ENCODE results near the gene FOXP1. TPM values are rescaled to one million over a fixed set of nuclear protein-coding genes. Genes with fewer than 3 reads are reported as not detected.

The FOXP1 gene
- total and polyA plus RNA-seq, 2 of the 8 experiments (the other 6 are each of a cell fraction or from before 2014, with no cell fraction given): 13.9 to 25.4 TPM

- FAIRE-seq: no peak
- H4K5ac ChIP-seq (ENCODE audit: insufficient read length, low read depth, low read length): no peak overlapping the region
- H2BK120ac ChIP-seq (replicated peaks; ENCODE audit: low read depth, low read length): no peak overlapping the region
- TF ChIP-seq NANOG (IDR thresholded peaks at IDR 0.05; ENCODE audit: insufficient read depth, low read depth, low read length, poor library complexity, severe bottlenecking) (no peak), ASH2L (IDR thresholded peaks at IDR 0.05; ENCODE audit: low read length) (no peak), KDM5A (IDR thresholded peaks at IDR 0.05; ENCODE audit: low read length) (no peak), YY1 (IDR thresholded peaks at IDR 0.05; ENCODE audit: low read depth, low read length) (no peak), FOSL1 (IDR thresholded peaks at IDR 0.05; ENCODE audit: insufficient read depth, low read depth, low read length) (no peak), BACH1 (IDR thresholded peaks at IDR 0.05; ENCODE audit: low read length) (no peak)
- H3K27me3 ChIP-seq (replicated peaks in 1 of 4; ENCODE audit: control insufficient read depth in 3 of 4, extremely low read depth in 1 of 4, insufficient read depth in 3 of 4, low read length in 3 of 4): no peaks in the 10 kb centered on the region
- whole genome bisulfite sequencing, 2 experiments (ENCODE audit: extremely low coverage in 1 of 2, insufficient coverage in 1 of 2, insufficient read length in 1 of 2, insufficient replicate concordance in 2 of 2, low coverage in 1 of 2, low lambda C conversion rate in 2 of 2, missing lambda C conversion rate in 1 of 2): 92% methylated on average over 1 of the region's 1 CpG; no CpG with 5 or more reads in 1 of the 2 experiments
- no peak overlapping the region for H3K14ac ChIP-seq (ENCODE audit: insufficient read length)
- no peak overlapping the region for H3K9ac ChIP-seq (replicated peaks in 1 of 4; ENCODE audit: extremely low read depth in 1 of 4, low read depth in 3 of 4, low read length in 3 of 4)
- H2BK5ac ChIP-seq (ENCODE audit: low read depth, low read length): no peak overlapping the region
- DNase-seq (ENCODE audit: low read depth in 1 of 2, low spot score in 2 of 2): no peak
- H2AFZ ChIP-seq (ENCODE audit: low read length): no peak overlapping the region
- H3K23me2 ChIP-seq (ENCODE audit: low read depth, low read length): no peaks in the 10 kb centered on the region
- no peaks in the 10 kb centered on the region for H4K20me1 ChIP-seq (replicated peaks in 1 of 2; ENCODE audit: control insufficient read depth in 1 of 2, insufficient read depth in 2 of 2, low read length in 2 of 2)
- no peak overlapping the region for H4K91ac ChIP-seq (replicated peaks; ENCODE audit: insufficient read length, low read length)
- no peak overlapping the region for H3K23ac ChIP-seq (ENCODE audit: insufficient read length)
- no peak overlapping the region for H2AK5ac ChIP-seq (ENCODE audit: low read depth, low read length)
- H3K4me1 ChIP-seq (replicated peaks in 1 of 4; ENCODE audit: control insufficient read depth in 3 of 4, insufficient read depth in 4 of 4, low read length in 3 of 4): no peaks in the 10 kb centered on the region
- no peak overlapping the region for H3K4me2 ChIP-seq (ENCODE audit: insufficient read depth in 1 of 2, low read depth in 2 of 2, low read length in 2 of 2)
- ChIA-PET CTCF (ENCODE audit: partially characterized antibody) (interaction anchor here (0.9 to 1.4 kb wide), 2 partner anchors 10 to 110 kb away, joined by 3 to 6 read pairs; no protein-coding TSS in a partner anchor), POLR2A (ENCODE audit: partially characterized antibody) (no interaction called here)
- H2BK12ac ChIP-seq (ENCODE audit: low read depth, low read length): no peak overlapping the region
- H3K27ac ChIP-seq (ENCODE audit: low read depth, low read length): no peak overlapping the region
- H3K4me3 ChIP-seq (ENCODE audit: extremely low read depth in 1 of 4, insufficient read depth in 2 of 4, low read depth in 3 of 4, low read length in 4 of 4): no peak overlapping the region
- no peak overlapping the region for H2BK20ac ChIP-seq (ENCODE audit: low read length)
- no peaks in the 10 kb centered on the region for H3K79me2 ChIP-seq (ENCODE audit: control insufficient read depth in 1 of 2, insufficient read depth in 2 of 2, low read length in 2 of 2)
- no peak overlapping the region for H3K4ac ChIP-seq (replicated peaks; ENCODE audit: insufficient read length, low read depth, low read length)
- H3K56ac ChIP-seq (replicated peaks; ENCODE audit: insufficient read length, low read depth, low read length): no peak overlapping the region
- no peak overlapping the region for H4K8ac ChIP-seq (ENCODE audit: extremely low read depth, insufficient read depth, low read length)
- H3K9me3 ChIP-seq (ENCODE audit: insufficient read depth in 2 of 2, low read depth in 1 of 2, low read length in 1 of 2): no peaks in the 10 kb centered on the region
- no peak overlapping the region for H3K18ac ChIP-seq (ENCODE audit: extremely low read depth, low read length)
- no peaks in the 10 kb centered on the region for H3K36me3 ChIP-seq (ENCODE audit: control insufficient read depth in 2 of 4, insufficient read depth in 4 of 4, low read length in 3 of 4)
- no peak overlapping the region for H2BK15ac ChIP-seq (ENCODE audit: low read length)
- no peaks in the 10 kb centered on the region for H3K79me1 ChIP-seq (ENCODE audit: low read depth, low read length)
These were observed 394.0 kb downstream of the FOXP1 start for GRCh38 chr3:71189480-71189879.

All from H1 (cell line).